GM18520 (cell line): Measurements from ENCODE around the gene CES4A.
A peak's percentile ranks its signal among the peaks of the same experiment; 100 is the strongest.

Source experiments
- ATAC-seq: cut with Tn5 transposase; IDR thresholded peaks from one replicate; pipeline ENCODE4 v1.9.1; 2021; ENCODE audit not compliant: unreplicated experiment

The CES4A gene

DNA sequence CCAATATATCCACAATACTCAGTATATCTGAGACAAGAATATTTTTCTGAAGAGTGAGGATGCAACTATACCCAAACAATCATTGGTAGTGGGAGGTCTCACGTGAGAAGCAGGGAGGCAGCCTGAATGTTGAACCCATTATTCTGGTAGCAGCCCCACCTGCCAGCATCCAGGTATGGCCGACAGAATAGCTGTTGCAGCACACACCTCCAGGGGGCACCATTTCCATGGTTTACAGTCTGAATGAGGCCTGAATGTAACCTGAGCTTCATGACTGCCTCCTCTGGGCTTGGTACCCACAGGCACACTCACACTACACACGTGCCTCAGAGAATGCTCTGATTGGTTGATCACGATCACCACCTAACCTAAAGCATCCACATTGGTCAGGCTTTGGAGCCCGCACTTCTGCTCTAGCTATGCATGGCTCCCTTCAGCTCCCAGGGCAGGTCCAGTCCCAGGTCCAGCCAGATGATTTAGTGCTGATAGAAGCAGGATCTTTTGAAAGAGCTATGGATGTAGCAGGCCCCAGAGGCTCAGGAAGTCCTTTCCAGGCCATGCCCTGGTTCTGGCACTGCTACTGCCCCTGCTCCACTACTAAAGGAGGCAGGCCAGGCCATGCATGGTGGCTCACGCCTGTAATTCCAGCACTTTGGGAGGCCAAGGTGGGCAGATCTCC is 29.6 kb downstream of the CES4A start:
- peak; percentile 88 for ATAC-seq

DNA sequence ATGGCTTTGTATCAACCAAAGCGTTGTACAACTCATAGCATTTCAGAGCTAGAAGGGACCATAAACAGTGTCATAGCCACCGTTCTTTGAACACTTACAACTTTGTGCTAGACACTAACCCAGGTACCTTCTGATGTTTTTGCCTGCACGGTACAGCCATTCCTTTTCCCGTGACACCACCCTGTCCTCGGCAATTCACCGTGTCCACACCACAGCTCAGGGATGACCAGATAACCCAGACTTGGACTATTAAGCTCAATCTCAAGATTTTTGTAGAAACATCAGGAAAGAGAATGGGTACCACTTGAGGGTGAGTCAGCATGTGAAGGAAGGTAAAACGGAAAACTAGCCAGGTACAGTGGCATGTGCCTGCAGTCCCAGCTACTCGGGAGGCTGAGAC is 30.8 kb downstream of the CES4A start:
- no peak for ATAC-seq

DNA sequence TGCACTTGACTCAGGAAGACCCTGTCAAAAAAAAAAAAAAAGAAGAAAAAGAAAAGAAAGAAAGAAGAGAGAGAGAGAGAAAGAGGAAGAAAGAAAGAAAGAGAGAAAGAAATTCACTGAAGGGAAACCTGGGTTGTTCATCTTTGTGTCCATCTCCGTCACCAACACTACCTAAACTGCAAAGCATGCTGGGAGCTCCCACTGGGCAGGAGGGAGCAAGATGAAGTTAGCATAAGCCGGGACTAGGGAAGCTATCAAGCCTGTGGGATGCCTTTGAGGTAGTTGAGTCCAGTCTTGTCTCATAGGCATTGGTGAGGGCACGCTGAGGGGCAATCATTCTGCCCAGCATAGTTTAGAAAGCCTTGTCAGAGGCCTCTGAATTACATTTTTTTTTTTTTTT is 32.9 kb downstream of the CES4A start:
- ATAC-seq: no peak

DNA sequence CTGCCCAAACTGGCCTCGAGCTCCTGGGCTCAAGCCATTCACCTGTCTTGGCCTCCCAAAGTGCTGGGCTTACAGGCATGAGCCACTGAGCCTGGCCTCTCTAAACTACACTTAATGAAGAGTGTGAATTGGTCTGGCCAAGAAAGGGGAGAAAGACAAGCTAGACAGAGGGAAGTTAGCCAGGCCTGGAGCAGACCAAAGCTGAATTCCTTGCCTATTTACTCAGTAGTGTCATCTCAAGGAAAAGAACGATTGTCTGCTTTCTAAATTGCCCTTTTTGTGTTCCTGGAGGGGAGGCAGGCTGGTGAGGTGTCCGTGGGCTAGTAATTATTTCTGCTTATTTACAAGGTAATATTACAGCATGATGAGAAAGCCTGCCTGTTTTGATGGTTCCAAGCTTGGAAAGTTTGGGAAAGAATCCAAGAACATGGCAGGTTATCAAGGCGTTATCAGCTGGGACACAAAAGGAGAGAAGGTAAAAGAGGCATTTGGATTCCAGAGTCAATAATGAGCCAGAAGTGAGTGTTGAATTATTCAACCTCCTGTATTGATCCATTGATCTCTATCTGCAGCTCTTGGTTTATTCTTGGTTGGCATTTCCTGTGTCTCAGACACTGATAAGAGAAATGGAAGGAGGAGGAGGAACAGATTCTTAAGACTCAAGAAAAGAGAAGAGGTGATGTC is 34.3 kb downstream of the CES4A start:
- no peak for ATAC-seq

DNA sequence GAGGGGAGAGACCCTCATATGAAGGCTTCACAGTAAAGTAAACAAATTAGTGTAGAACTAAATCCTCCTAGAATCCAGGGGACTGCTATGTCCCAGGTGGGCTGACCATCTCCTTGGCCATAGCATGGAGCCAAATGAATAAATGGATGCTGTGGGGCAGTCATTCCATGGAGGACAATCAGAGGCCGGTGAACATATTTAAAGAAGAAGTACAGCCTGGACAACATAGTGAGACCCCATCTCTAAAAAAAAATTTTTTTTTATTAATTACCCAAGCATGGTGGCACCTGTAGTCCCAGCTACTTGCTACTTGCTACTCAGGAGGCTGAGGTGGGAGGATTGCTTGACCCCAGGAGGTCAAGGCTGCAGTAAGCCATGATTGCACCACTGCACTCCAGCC is 35.3 kb downstream of the CES4A start:
- no peak for ATAC-seq

DNA sequence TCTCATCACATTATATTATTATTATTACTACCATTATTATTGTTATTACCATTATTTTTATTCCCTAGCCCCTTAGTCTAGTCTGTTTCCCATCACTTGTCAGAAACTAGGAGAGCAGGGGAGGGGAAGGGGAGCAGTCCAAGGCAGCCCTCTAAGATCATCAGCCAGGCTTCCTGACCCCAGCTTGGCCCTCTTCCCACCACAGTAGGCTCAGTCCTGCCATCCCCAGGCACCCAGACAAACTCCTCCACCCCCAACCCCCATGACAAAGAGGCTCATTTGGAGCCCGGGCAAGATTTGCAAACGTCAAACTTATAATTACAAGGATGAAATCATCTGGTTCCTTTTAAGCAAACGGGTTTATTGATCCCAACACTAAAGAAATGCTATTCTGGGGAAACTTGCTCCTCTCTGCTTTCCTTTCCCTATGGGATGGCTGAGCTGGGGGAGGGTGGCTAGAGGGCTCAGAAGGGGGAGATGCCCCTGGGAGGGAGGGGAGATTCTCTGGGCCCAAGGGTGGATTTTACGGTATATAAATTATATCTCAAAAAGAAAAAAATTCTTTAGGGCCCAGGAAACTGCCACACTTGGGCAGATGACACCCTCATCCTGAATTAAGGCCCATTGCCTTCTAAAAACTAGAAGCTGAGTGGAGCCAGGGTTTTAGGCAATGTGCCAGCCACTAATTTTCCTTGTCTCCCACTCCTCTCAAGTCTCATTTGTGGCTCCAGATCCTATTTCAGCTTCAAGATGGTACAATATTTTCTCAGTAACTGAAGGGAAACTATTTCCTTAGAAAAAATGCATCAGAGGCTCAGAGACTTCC is 36.2 kb downstream of the CES4A start:
- no peak for ATAC-seq

DNA sequence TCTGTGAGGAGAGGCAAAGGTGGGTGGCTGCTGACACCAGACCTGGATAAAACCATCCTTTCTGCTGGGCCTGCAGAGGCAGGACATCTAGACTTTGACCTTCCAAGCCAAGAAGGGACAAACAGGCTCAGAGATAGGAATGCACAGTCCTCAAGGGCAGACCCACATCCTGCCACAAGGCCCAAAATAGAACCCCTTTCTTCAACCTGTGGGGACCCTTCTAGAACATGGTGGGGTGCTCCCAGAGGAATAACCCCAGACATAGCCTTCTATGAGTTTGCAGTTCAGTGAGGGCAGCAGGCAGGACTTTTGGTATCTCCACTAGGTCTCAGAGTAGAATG is 36.8 kb downstream of the CES4A start:
- no peak for ATAC-seq

DNA sequence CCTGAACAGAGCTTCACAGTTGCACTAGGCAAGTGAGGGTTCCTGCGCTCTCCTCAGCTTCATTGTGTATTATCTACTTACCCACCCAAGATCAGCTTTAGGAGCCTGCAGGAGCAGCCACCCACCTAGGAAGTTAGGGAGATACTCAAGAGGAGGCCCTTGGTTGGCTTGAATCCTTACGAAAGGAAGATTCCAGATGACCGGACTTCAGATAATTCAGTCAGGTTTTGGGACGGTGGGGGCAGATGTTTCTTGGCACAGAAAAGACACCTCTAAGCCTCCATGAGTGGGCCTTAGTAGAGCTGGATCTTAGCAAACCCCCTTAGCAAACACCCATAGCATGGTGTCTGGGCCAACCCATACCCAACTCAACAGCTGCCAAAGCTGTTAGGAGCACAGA is 38.2 kb downstream of the CES4A start:
- ATAC-seq: no peak

DNA sequence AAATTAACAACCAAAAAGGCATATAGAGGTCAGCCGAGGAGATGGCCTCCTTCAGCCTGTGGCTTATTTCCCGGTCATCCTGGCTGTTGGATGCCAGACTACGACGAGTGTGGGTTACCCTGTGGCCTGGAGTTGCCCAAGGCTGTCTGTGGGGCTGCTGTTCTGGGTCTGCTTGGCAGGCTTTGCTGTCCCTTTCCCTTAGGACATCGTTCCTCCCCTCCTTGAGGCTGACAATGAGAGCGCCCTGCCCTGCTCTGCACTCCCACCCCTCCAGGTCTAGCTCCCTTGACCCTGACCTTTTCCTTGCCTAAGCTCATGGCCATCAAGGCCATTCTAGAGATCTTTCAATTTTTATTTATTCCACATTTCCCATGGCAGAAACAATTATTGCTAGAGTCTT is 38.7 kb downstream of the CES4A start:
- no peak for ATAC-seq

DNA sequence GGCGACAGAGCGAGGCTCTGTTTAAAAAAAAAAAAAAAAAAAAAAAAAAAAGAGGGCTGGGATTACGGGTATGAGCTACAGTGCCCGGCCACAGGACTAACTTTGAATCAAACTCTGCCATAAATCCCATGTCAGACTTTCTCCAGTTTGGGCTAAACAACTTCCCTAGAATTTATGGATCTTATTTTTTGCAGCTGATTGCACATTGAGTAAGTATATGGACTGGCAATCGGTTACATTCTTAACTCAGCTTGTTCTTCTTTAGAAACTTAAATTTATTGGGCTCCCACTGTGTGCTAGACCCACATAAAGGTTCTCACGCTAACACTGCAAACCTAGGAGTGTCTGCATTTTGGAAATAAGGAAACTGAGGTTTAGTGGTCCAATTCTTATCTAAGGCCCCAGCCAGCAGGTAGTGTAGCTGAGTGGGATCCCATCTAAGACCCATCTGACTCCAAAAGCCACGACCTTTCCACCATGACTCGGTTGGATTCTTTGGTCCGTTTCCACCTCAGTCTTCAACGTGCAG is 39.8 kb downstream of the CES4A start:
- no peak for ATAC-seq

DNA sequence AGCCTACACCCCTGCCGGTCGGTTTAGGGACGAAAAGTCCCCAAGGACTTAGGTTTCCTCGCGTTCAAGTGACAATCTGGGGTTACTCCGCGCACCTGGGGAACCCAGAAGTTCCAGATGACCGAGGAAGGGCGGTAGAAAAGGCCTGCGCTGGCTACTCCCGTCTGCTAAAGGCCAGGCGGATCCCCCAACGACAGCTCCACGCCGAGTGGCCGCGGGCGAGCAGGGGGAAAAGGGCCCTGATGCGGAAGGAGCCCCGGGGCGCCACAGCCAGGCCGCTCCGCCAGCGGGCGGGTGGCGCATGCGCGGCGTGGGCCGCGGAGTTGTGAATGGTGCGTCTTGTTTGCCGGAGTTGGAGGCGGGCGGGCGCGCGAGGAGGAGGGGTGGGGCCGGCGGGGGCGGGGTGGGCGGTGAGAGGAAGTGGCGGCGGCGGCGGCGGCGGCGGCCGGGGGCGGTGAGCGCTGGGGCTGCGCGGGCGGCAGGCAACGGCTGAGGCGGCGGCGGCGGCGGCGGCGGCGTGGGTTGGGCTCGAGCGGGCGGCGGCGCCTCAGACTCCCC is 40.4 kb downstream of the CES4A start, which contains the start of gene CBFB:
TSS of gene CBFB (plus strand) at position 454 of the 558 bp plus-strand sequence. CDS start 259 bp downstream, outside the sequence.
- peak; percentile 65 for ATAC-seq

DNA sequence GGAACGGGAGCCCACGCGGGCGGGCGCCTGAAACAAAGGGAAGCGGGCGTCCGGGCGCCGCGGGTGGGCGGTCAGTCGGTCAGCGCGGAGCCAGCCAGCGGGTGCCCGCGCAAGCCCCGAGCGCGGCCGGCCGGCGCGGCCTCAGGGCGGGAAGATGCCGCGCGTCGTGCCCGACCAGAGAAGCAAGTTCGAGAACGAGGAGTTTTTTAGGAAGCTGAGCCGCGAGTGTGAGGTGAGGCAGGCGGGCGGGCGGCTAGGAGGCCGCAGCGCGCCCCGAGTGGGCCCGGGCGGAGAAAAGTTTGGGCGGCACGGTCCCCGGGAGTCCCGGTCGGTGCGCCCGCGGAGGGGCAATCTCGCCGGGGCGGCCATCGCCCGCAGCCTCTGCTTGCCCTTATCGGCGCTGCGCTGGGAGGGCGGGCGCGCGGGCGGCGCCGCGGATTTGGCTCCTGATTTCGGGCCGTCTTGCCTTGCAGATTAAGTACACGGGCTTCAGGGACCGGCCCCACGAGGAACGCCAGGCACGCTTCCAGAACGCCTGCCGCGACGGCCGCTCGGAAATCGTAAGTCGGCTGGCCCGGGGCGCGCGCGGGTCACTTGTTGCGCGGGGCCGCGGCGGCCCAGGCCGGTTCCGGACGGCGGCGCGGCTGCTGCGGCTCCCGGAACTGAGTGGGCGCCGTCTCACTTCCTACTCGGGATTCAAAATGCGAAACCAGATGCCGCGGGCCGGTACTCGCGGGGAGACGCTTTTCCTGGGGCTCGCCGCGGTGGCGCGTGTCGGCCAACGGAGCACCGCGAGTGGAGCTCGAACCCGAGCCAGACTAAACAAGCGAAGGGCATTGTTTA is 41.1 kb downstream of the CES4A start:
- peak; percentile 27 for ATAC-seq

DNA sequence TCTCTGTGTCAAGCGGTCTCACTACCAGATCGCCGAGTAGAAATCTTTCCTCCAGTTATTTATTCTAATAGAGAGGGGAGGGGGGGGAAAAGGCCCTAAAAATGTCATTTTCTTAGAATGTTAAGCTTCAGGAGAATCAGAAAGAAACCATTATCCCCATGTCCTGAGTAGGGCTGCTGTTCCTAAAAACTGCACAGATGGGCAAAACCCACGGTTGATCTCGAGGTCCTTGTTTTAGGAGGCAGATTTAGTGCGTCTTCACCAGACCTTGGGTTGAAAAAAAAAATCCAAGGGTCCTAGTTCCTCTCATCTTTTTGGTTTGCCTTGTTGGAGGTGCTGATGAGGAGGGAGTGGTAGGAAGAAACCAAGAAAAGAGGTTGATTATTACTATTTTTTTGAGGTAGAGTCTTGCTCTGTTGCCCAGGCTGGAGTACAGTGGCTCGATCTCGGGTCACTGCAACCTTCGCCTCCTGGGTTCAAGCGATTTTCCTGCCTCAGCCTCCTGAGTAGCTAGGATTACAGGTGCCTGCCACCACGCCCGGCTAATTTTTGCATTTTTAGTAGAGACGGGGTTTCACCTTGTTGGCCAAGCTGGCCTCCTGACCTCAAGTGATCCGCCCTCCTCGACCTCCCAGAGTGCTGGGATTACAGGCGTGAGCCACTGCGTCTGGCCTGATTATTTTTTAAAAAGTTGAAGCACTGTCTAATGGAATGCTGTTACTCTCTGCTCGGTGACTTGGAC is 42.0 kb downstream of the CES4A start:
- no peak for ATAC-seq

DNA sequence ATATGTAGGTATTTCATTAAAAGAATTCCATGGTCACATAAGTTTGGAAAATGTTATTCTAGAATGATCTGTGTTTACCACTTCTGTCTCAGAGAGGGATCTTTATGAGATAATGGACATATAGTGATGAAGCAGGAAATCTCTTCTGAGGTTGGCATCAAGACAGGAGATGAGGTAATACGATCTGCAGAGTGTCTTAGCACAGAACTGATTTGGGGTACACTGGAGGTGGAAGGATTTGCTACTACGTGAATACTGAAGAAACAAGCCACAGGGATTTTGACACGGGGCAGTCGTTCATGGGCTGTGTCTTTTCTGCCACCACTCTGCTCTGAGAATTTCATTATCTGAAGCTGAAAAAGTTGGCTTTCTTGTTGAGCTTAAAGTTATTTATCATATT is 46.1 kb downstream of the CES4A start:
- no peak for ATAC-seq

DNA sequence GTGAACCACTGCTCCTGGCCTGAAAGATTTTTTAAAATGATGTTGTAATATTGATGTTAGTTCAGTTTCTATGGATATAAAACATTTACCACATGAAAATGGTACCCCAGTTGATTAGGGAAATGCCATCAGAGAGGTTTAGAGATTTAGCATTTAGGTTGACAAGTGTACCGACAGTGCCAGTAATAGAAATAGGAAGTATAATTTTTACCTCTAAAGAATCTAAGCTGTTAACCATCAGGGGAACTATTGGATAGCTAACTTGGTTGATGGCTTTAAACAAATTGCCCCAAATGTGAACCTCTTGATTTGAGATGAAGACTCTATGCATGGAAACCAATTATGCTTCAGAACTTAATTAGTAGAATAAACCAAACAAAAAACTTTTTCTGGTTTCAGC is 47.0 kb downstream of the CES4A start:
- ATAC-seq: no peak

DNA sequence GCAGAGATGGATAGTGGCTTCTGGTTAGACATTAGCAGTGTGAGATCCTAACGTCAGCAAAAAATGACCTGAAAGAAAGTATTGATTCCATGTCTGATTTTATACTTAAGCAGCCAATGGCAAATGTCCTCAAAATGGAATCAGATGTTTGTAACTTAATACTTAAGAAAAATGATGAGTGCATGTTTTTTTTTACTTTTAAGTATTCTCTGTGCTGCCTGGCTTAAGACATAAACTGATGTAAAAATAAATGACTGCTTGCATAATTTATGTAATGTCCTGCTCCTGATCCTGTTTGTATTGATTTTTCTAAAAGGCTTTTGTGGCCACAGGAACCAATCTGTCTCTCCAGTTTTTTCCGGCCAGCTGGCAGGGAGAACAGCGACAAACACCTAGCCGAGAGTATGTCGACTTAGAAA is 47.9 kb downstream of the CES4A start:
- ATAC-seq: no peak

DNA sequence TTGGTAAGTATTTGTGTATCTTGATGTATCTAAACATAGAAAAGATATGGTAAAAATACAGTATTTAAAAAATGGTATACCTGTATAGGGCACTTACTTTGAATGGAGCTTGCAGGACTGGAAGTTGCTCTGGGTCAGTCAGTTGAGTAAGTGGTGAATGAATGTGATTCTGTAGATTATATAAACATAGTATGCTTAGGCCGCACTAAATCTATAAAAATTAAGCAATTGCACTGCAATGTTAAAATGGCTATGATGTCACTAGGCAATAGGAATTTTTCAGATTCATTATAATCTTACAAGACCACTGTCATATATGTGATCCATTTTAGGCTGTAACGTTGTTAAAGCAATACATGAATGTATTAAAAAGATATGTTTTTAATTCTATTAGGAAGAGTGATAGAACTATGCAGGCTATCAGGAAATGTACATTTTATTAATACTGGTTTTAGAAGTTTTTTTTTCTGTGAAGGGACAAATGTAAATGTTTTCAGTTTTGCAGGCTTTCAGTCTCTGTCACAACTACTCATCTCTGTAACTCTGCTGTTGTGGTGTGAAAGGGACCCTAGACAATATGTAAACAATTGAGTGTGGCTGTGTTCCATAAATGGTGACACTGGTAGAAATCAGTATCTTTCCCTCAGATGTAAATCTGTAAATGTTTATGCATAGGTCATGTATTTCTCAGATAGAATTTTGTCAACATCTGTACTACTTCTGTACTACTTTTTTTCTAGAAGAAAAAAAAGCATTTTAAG is 51.1 kb downstream of the CES4A start:
- ATAC-seq: peak; percentile 69

DNA sequence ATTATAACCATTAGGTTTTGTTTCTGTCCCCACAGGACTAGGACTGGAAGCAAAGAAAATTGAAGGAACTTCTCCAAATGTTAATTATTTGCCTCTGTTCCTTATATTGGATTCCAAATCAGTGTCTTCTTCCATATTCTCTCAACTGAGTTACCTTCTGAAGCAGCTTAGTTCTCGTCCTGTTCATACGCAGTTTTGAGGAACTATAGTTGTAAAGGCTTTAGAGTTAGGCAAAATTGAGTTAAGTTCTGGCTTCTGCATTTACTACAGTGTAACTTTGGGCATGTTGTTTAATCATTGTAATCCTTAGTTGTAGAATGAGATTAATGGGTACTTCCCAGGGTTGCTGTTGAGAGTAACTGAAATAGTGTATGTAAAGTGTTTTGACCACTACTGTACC is 51.8 kb downstream of the CES4A start:
- ATAC-seq: no peak

DNA sequence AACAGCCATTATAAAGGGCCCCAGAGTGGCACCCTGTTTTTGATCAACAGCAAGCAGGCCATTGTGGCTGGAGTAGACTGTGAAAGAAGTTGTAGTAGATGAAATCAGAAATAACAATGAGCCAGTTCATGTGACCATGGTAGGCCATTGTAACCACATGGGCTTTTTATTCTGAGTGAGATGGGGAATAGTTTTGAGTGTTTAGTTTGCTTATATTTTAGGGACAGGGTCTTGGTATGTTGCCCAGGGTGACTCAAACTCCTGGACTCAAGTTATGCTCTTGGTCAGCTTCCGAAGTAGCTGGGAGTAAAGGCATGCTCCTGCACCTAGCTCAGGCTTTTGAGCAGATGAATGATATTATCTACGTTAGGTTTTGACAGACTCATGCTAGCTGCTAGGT is 52.5 kb downstream of the CES4A start:
- ATAC-seq: no peak
